Smooth muscle cell (in vitro differentiated cells): ENCODE data around the gene PARP8. TPM values are rescaled to one million over a fixed set of nuclear protein-coding genes. Genes with fewer than 3 reads are reported as not detected.
"Not testable (repeated sequence)": the region's sequence is repeated elsewhere in the genome, so short reads cannot be mapped to it uniquely, and the experiment has no call there.

Experiments
- DNase-seq: peaks from one replicate; lab custom pipeline; 2025; ENCODE audit not compliant: unreplicated experiment; lab: John Stamatoyannopoulos, UW
- H2AFZ ChIP-seq: fragments of 200-600 bp; sonication (generic); 2 replicates; pipeline ENCODE4 v1.6.0; 2016; ENCODE audit warnings: antibody characterized with exemption, low read depth, mild to moderate bottlenecking
- H3F3A ChIP-seq: fragments of 200-600 bp; sonication (generic); 2 replicates; pipeline ENCODE4 v1.6.0; 2017; ENCODE audit warnings: antibody characterized with exemption, low read depth
- H3K27ac ChIP-seq: fragments of 200-600 bp; sonication (generic); 2 replicates; pipeline ENCODE4 v1.5.1; 2016; ENCODE audit warnings: low read depth, mild to moderate bottlenecking
- H3K27me3 ChIP-seq: fragments of 200-600 bp; sonication (generic); 2 replicates; pipeline ENCODE4 v1.6.1; 2016; ENCODE audit warnings: low read depth, mild to moderate bottlenecking
- H3K36me3 ChIP-seq: fragments of 200-600 bp; sonication (generic); 2 replicates; pipeline ENCODE4 v1.5.1; 2016; ENCODE audit warnings: low read depth
- H3K4me1 ChIP-seq: fragments of 200-600 bp; sonication (generic); 2 replicates; pipeline ENCODE4 v1.5.1; 2016; ENCODE audit warnings: low read depth
- H3K4me2 ChIP-seq: fragments of 200-600 bp; sonication (generic); 2 replicates; pipeline ENCODE4 v1.6.0; 2016; ENCODE audit warnings: mild to moderate bottlenecking
- H3K4me3 ChIP-seq: fragments of 200-600 bp; sonication (generic); 2 replicates; pipeline ENCODE4 v1.5.1; 2016; ENCODE audit warnings: mild to moderate bottlenecking
- H3K79me2 ChIP-seq: fragments of 200-600 bp; sonication (generic); 2 replicates; pipeline ENCODE4 v1.6.0; 2016; ENCODE audit warnings: low read depth, mild to moderate bottlenecking
- H3K9ac ChIP-seq: fragments of 200-600 bp; sonication (generic); 2 replicates; pipeline ENCODE4 v1.6.0; 2016; ENCODE audit warnings: low read depth
- H3K9me3 ChIP-seq: fragments of 200-600 bp; sonication (generic); replicated peaks from 2 replicates; pipeline ENCODE4 v1.5.1; 2016; ENCODE audit warnings: low read depth
- H4K20me1 ChIP-seq: fragments of 200-600 bp; sonication (generic); 2 replicates; pipeline ENCODE4 v1.6.0; 2016; ENCODE audit warnings: low read depth
- CTCF ChIP-seq: fragments of 200-600 bp; sonication (generic); IDR thresholded peaks from 2 replicates; pipeline ENCODE4 v1.5.1; 2017; ENCODE audit warnings: borderline replicate concordance, mild to moderate bottlenecking, antibody characterized with exemption; ENCODE audit not compliant: insufficient read depth, poor library complexity, severe bottlenecking
- WGBS: methylation state at CpG from one replicate; pipeline ENCODE4 v1.1.7; 2016; ENCODE audit warnings: low lambda C conversion rate; 5-methylcytosine and 5-hydroxymethylcytosine counted together
- polyA plus RNA-seq: library from polyadenylated mRNA; unstranded; fragments of >200 nt; fragmentation: Nextera tagmentation; extraction: Ambion mirVana; gene quantifications from 2 replicates; pipeline ENCODE4 v1.2.1, GENCODE V29; 2016
- total RNA-seq: library from RNA; depleted of rRNA; stranded (reverse); fragments of >200 nt; gene quantifications from 2 replicates; pipeline ENCODE4 v1.2.3, GENCODE V29; 2014

PARP8 gene
- total and polyA plus RNA-seq, 2 experiments from 2014 or later = 13.6 to 36.2 TPM

- Histone ChIP-seq H3K27me3 (no peaks in the 10 kb centered on the region), H3K79me2 (no peaks in the 10 kb centered on the region), H3K4me1 (no peaks in the 10 kb centered on the region), H2AFZ (no peak overlapping the region), H3K4me3 (no peak overlapping the region), H4K20me1 (no peaks in the 10 kb centered on the region), H3K4me2 (no peak overlapping the region), H3F3A (no peaks in the 10 kb centered on the region), H3K9me3 (no peaks in the 10 kb centered on the region), H3K27ac (no peak overlapping the region), H3K9ac (no peak overlapping the region), H3K36me3 (peaks cover 7% of the 10 kb centered on the region)
- WGBS = 100% methylated on average over 2 of the region's 2 CpGs
- DNase-seq = no peak
- no peak for TF ChIP-seq CTCF
Observed at GRCh38 chr5:50799596-50799995, 133.2 kb downstream of the PARP8 start.

GRCh38 chr5:50800410-50800809 is 134.0 kb downstream of the PARP8 start:
- Histone ChIP-seq H3K9me3 (no peaks in the 10 kb centered on the region), H3K27ac (no peak overlapping the region), H3K36me3 (peaks cover 6% of the 10 kb centered on the region), H3F3A (no peaks in the 10 kb centered on the region), H4K20me1 (no peaks in the 10 kb centered on the region), H3K4me2 (no peak overlapping the region), H3K4me1 (no peaks in the 10 kb centered on the region), H3K9ac (no peak overlapping the region), H3K79me2 (no peaks in the 10 kb centered on the region), H3K4me3 (no peak overlapping the region), H2AFZ (no peak overlapping the region), H3K27me3 (no peaks in the 10 kb centered on the region)
- no peak for DNase-seq
- TF ChIP-seq CTCF = no peak

- no peaks in the 10 kb centered on the region for H3K4me1 ChIP-seq
- TF ChIP-seq CTCF = no peak
- no peak overlapping the region for H3K27ac ChIP-seq
- WGBS = 81% methylated on average over 2 of the region's 2 CpGs
- no peak overlapping the region for H3K4me3 ChIP-seq
- H3K36me3 ChIP-seq = no peaks in the 10 kb centered on the region
- H4K20me1 ChIP-seq = no peaks in the 10 kb centered on the region
- no peak for DNase-seq
- H2AFZ ChIP-seq = no peak overlapping the region
- no peak overlapping the region for H3K4me2 ChIP-seq
- H3K9me3 ChIP-seq = peaks cover 4% of the 10 kb centered on the region
- H3F3A ChIP-seq = no peaks in the 10 kb centered on the region
- H3K9ac ChIP-seq = no peak overlapping the region
- H3K79me2 ChIP-seq = no peaks in the 10 kb centered on the region
- H3K27me3 ChIP-seq = no peaks in the 10 kb centered on the region
Observed at GRCh38 chr5:50807661-50808060, 141.2 kb downstream of the PARP8 start.

- no peak for DNase-seq
- Histone ChIP-seq H3K79me2 (no peaks in the 10 kb centered on the region), H3K36me3 (no peaks in the 10 kb centered on the region), H3K9ac (no peak overlapping the region), H3K27ac (no peak overlapping the region), H3K4me1 (no peaks in the 10 kb centered on the region), H2AFZ (no peak overlapping the region), H3K4me3 (no peak overlapping the region), H3K4me2 (no peak overlapping the region), H3F3A (no peaks in the 10 kb centered on the region), H3K27me3 (no peaks in the 10 kb centered on the region), H4K20me1 (no peaks in the 10 kb centered on the region), H3K9me3 (peaks cover 4% of the 10 kb centered on the region)
- no peak for TF ChIP-seq CTCF
- 60% methylated on average over 3 of the region's 3 CpGs for WGBS
Observed at GRCh38 chr5:50808406-50808805, 142.0 kb downstream of the PARP8 start.

- 90% methylated on average over 6 of the region's 6 CpGs for WGBS
- not testable (repeated sequence) for H3K9me3 ChIP-seq
Observed at GRCh38 chr5:50811746-50812145, 145.3 kb downstream of the PARP8 start.

More at GRCh38 chr5:50811746-50812145, 145.3 kb downstream of the PARP8 start:
- H3K27ac ChIP-seq, H2AFZ ChIP-seq, H3K4me2 ChIP-seq, H3K36me3 ChIP-seq, H3K4me3 ChIP-seq, DNase-seq, H3K79me2 ChIP-seq, H3F3A ChIP-seq, H4K20me1 ChIP-seq, H3K4me1 ChIP-seq, H3K27me3 ChIP-seq, H3K9ac ChIP-seq: not testable (repeated sequence)
